Erythroblast (primary cell): ENCODE results near the gene SF3A1.

Experiments used
- GATA1 ChIP-seq: IDR thresholded peaks from 2 replicates; pipeline ENCODE4 v1.6.1; 2011; ENCODE audit warnings: low read depth, mild to moderate bottlenecking, control low read depth, low read length, moderate library complexity
- POLR2A ChIP-seq: IDR thresholded peaks from 2 replicates; pipeline ENCODE4 v1.6.1; 2011; ENCODE audit warnings: mild to moderate bottlenecking, low read length

GRCh38 chr22:30293026-30293425 is 63.7 kb downstream of the SF3A1 start:
- TF ChIP-seq POLR2A (no peak), GATA1 (no peak)
